ENCODE results near the gene CIB4.

Gene CIB4

DNA sequence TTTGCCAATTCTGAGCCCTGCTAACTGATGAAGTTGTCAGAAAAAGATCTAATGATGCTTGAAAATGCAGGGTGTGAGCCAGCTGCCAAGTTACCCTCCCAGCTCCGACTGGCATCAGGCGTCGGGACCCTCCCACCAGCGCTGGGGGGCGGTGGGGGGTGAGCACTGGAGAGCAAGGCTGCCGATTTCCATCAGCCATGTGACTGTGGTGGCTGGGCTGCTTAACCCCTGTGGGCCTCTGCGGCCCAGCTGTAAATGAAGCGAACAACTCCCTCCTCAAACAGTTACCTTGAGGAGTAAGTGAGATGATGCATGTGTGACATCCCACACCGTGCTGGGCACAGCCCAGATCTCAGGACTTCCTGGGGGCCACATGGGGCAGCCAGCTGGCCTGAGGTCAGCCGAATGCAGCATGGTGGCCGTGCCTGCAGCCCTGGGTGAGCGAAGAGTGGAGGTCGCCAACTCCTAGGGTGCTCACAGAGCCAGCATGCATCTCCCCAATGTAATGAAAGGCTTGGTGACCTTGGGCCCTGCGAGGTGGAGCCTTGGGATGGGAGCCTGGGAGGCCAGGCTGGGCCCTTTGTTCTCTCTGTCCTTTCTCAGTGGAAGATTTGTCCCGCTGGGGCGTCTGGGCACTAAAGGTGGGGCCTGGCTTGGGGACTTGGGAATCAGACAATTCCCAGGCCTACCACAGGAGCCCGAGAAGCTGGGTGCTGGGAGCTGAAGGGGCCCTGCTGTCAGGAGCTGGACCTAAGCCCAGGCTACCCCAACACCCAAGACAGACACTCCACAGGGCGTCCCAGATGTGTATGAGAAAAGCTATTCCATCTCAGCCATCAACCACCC is 25.1 kb downstream of the CIB4 start:
- no peak overlapping the region for H3K27ac ChIP-seq (ENCODE audit: insufficient read depth, low read length, poor library complexity, severe bottlenecking)
- H3K36me3 ChIP-seq (ENCODE audit: control insufficient read depth, insufficient read depth, low read length) = no peaks in the 10 kb centered on the region
- no peaks in the 10 kb centered on the region for H3K4me1 ChIP-seq (ENCODE audit: control insufficient read depth, insufficient read depth, low read length, poor library complexity, severe bottlenecking)
- no peaks in the 10 kb centered on the region for H3K27me3 ChIP-seq (replicated peaks; ENCODE audit: control insufficient read depth, insufficient read depth, low read length, poor library complexity, severe bottlenecking)
- H3K9me3 ChIP-seq (ENCODE audit: control insufficient read depth, low read length) = no peaks in the 10 kb centered on the region
- no peak for DNase-seq
- H3K4me3 ChIP-seq (ENCODE audit: insufficient read depth, low read depth, low read length, poor library complexity, severe bottlenecking) = no peak overlapping the region

DNA sequence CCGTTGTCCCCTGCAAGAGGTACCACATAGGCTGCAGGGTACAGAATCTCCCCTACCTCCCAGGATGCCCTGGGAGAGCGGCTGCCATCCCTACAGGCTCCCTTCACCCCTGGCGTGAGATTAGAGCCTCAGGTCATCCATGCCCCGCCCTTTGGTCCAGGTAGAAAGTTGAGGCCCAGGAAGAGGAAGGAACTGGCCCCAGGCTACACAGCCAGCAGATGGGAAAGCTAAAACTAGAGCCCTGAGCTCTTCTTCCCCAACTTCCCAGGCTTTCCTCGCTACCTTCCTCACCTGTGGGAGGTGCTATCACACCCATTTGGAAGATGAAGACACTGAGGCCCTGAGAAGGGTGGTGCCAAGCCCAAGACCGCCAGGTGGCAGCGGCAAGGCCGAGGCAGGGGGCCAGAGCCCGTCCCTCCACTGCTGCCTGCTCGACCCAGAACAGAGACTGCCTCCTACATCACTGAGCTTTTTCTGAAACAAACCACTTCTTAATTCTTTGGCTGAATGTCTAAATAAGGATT is 25.8 kb downstream of the CIB4 start:
- no peak overlapping the region for H3K27ac ChIP-seq (ENCODE audit: insufficient read depth, low read length, poor library complexity, severe bottlenecking)
- H3K4me3 ChIP-seq (ENCODE audit: insufficient read depth, low read depth, low read length, poor library complexity, severe bottlenecking) = no peak overlapping the region
- no peaks in the 10 kb centered on the region for H3K9me3 ChIP-seq (ENCODE audit: control insufficient read depth, low read length)
- H3K4me1 ChIP-seq (ENCODE audit: control insufficient read depth, insufficient read depth, low read length, poor library complexity, severe bottlenecking) = no peaks in the 10 kb centered on the region
- no peaks in the 10 kb centered on the region for H3K36me3 ChIP-seq (ENCODE audit: control insufficient read depth, insufficient read depth, low read length)
- no peaks in the 10 kb centered on the region for H3K27me3 ChIP-seq (replicated peaks; ENCODE audit: control insufficient read depth, insufficient read depth, low read length, poor library complexity, severe bottlenecking)
- DNase-seq = no peak

DNA sequence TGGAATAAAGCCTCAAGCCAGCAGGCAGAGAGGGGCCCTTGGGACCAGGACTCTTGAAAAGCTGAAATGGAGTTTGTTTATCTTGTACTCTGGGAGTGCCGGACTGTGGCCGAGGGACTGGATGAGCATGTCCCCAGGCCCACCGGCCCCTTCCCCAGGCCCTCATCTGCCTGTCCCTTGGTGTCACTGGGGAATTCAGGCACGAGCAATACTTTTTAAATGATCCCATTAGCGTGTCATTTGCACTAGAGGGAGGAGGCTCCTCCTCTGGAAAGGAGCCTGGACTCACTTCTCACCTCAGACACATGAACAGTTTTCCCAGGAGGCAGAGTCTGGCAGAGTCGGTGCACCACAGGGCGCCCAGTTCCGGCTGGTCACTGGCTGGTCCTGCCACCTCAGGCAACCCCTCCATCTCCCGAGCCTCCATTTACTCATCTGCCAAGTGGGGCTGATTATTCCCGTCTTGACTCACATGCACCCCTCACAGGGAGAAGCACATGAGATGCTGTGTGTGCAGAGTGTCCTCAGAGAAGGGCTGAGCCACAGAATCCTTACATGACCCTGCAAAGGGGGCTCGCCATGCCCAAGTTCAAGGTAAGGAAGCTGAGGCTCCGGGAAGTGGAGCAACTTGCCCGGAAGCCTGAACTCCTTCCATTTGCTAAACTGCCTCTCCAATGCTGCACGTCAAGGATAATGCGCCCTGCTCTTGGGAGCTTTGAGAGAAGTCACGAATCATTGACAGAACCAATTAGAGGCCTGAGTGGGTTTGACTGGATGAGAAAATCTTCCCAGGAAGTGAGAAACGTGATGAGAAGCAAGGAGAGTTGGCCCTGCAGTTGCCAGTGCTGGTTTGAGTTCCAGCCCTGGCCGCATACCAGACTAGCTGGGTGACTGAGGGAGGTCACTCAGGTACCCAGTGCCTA is 26.7 kb downstream of the CIB4 start:
- no peak overlapping the region for H3K4me3 ChIP-seq (ENCODE audit: insufficient read depth, low read depth, low read length, poor library complexity, severe bottlenecking)
- no peaks in the 10 kb centered on the region for H3K4me1 ChIP-seq (ENCODE audit: control insufficient read depth, insufficient read depth, low read length, poor library complexity, severe bottlenecking)
- no peak for DNase-seq
- no peaks in the 10 kb centered on the region for H3K27me3 ChIP-seq (replicated peaks; ENCODE audit: control insufficient read depth, insufficient read depth, low read length, poor library complexity, severe bottlenecking)
- H3K36me3 ChIP-seq (ENCODE audit: control insufficient read depth, insufficient read depth, low read length) = no peaks in the 10 kb centered on the region
- no peaks in the 10 kb centered on the region for H3K9me3 ChIP-seq (ENCODE audit: control insufficient read depth, low read length)
- H3K27ac ChIP-seq (ENCODE audit: insufficient read depth, low read length, poor library complexity, severe bottlenecking) = no peak overlapping the region

DNA sequence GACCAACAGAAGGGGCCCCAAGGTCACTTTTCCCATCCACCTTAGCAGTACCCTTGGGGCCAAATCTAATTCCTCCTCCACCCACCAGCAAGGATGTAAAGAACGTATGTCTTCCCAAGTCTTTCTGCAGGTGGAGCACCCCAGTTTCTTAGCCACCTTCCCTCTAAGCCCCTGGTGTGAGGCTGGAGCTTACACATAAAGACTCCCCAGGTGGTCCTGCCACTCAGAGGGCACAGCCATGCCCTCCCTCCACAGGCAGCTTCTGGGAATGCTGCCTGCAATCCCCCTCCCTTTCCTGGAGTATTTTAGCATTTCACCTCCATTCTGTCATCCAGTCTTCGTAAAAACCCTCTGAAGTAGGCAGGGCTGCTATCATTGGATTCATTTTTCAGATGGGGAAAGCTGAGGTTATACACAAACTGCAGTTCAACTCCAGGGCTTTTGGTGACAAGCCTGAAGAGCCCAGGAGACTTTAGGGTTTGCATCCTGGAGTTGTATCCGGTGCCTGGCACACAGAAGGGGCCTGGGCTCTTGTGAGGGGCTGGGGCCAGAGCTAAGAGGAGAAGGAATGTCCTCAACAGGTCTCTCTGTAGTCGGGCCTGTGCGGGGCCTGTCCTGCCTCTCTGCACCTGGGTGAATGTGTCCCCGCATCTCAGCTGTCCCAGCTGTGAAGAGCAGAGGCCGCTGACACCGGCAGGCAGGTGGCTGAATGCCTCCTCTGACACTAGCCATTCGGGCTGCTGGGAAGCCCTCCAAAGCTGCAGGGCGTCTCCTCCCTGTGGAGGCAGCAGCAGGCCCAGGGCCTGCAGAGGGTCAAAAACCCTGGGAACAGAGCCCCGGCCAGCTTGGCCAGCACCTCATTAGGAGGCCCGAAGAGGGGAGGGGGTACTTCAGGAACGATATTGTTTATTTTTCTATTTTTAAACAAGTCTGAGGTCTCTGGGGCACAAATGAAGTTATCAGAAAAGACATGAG is 27.6 kb downstream of the CIB4 start:
- Histone ChIP-seq H3K9me3 (ENCODE audit: control insufficient read depth, low read length) (no peaks in the 10 kb centered on the region), H3K27me3 (replicated peaks; ENCODE audit: control insufficient read depth, insufficient read depth, low read length, poor library complexity, severe bottlenecking) (no peaks in the 10 kb centered on the region), H3K4me3 (ENCODE audit: insufficient read depth, low read depth, low read length, poor library complexity, severe bottlenecking) (no peak overlapping the region), H3K27ac (ENCODE audit: insufficient read depth, low read length, poor library complexity, severe bottlenecking) (no peak overlapping the region), H3K4me1 (ENCODE audit: control insufficient read depth, insufficient read depth, low read length, poor library complexity, severe bottlenecking) (no peaks in the 10 kb centered on the region), H3K36me3 (ENCODE audit: control insufficient read depth, insufficient read depth, low read length) (no peaks in the 10 kb centered on the region)
- DNase-seq = no peak

GRCh38 chr2:26612522-26613240 is 28.5 kb downstream of the CIB4 start:
- Histone ChIP-seq H3K9me3 (ENCODE audit: control insufficient read depth, low read length) (no peaks in the 10 kb centered on the region), H3K27me3 (replicated peaks; ENCODE audit: control insufficient read depth, insufficient read depth, low read length, poor library complexity, severe bottlenecking) (no peaks in the 10 kb centered on the region), H3K4me3 (ENCODE audit: insufficient read depth, low read depth, low read length, poor library complexity, severe bottlenecking) (no peak overlapping the region), H3K27ac (ENCODE audit: insufficient read depth, low read length, poor library complexity, severe bottlenecking) (no peak overlapping the region), H3K36me3 (ENCODE audit: control insufficient read depth, insufficient read depth, low read length) (no peaks in the 10 kb centered on the region), H3K4me1 (ENCODE audit: control insufficient read depth, insufficient read depth, low read length, poor library complexity, severe bottlenecking) (no peaks in the 10 kb centered on the region)
- DNase-seq = no peak

DNA sequence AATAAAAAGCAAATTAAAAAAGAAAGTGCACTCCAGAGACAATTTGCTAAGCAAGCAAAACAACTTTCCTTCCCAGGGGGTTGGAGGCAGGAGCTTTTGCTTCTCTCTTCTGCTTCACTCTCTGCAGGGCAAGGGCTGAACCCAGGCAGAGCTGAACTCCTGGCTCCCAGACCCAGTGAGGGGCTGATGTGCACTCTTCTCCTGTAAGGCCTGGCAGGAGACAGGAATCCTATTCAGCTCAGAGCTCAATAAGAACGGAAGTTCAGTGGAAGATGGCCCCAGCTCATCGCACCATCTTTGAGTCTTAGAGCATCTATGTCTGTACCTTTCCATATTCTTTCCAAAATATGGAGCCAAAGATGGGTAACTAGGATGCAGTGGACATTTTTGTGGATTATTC is 29.1 kb downstream of the CIB4 start:
- H3K4me1 ChIP-seq (ENCODE audit: control insufficient read depth, insufficient read depth, low read length, poor library complexity, severe bottlenecking) = no peaks in the 10 kb centered on the region

GRCh38 chr2:26610504-26611335 is 30.4 kb downstream of the CIB4 start:
- DNase-seq = no peak
- no peaks in the 10 kb centered on the region for H3K4me1 ChIP-seq (ENCODE audit: control insufficient read depth, insufficient read depth, low read length, poor library complexity, severe bottlenecking)

More for the DNA sequence above, 29.1 kb downstream of the CIB4 start:
- H3K9me3 ChIP-seq (ENCODE audit: control insufficient read depth, low read length) = no peaks in the 10 kb centered on the region
- H3K27ac ChIP-seq (ENCODE audit: insufficient read depth, low read length, poor library complexity, severe bottlenecking) = no peak overlapping the region
- no peaks in the 10 kb centered on the region for H3K27me3 ChIP-seq (replicated peaks; ENCODE audit: control insufficient read depth, insufficient read depth, low read length, poor library complexity, severe bottlenecking)
- H3K4me3 ChIP-seq (ENCODE audit: insufficient read depth, low read depth, low read length, poor library complexity, severe bottlenecking) = no peak overlapping the region
- DNase-seq = no peak
- no peaks in the 10 kb centered on the region for H3K36me3 ChIP-seq (ENCODE audit: control insufficient read depth, insufficient read depth, low read length)

GRCh38 chr2:26609839-26610277 is 31.3 kb downstream of the CIB4 start:
- H3K27ac ChIP-seq (ENCODE audit: insufficient read depth, low read length, poor library complexity, severe bottlenecking) = no peak overlapping the region
- H3K36me3 ChIP-seq (ENCODE audit: control insufficient read depth, insufficient read depth, low read length) = no peaks in the 10 kb centered on the region
- H3K4me3 ChIP-seq (ENCODE audit: insufficient read depth, low read depth, low read length, poor library complexity, severe bottlenecking) = no peak overlapping the region
- no peaks in the 10 kb centered on the region for H3K27me3 ChIP-seq (replicated peaks; ENCODE audit: control insufficient read depth, insufficient read depth, low read length, poor library complexity, severe bottlenecking)
- no peaks in the 10 kb centered on the region for H3K9me3 ChIP-seq (ENCODE audit: control insufficient read depth, low read length)
- no peak for DNase-seq
- no peaks in the 10 kb centered on the region for H3K4me1 ChIP-seq (ENCODE audit: control insufficient read depth, insufficient read depth, low read length, poor library complexity, severe bottlenecking)

More at GRCh38 chr2:26610504-26611335, 30.4 kb downstream of the CIB4 start:
- Histone ChIP-seq H3K27ac (ENCODE audit: insufficient read depth, low read length, poor library complexity, severe bottlenecking) (no peak overlapping the region), H3K36me3 (ENCODE audit: control insufficient read depth, insufficient read depth, low read length) (no peaks in the 10 kb centered on the region), H3K9me3 (ENCODE audit: control insufficient read depth, low read length) (no peaks in the 10 kb centered on the region), H3K27me3 (replicated peaks; ENCODE audit: control insufficient read depth, insufficient read depth, low read length, poor library complexity, severe bottlenecking) (no peaks in the 10 kb centered on the region), H3K4me3 (ENCODE audit: insufficient read depth, low read depth, low read length, poor library complexity, severe bottlenecking) (no peak overlapping the region)
